ENCODE results near the gene DNAJC18.
"Not testable (repeated sequence)": the region's sequence is repeated elsewhere in the genome, so short reads cannot be mapped to it uniquely, and the experiment has no call there.

Gene DNAJC18

GRCh38 chr5:139425497-139425896 is 13.8 kb downstream of the DNAJC18 start:
- no peak for DNase-seq

- peak; percentile 72 for DNase-seq
These were observed 16.9 kb downstream of the DNAJC18 start for GRCh38 chr5:139422307-139422893.

GRCh38 chr5:139419226-139420192 is 19.8 kb downstream of the DNAJC18 start:
- DNase-seq: no peak

DNA sequence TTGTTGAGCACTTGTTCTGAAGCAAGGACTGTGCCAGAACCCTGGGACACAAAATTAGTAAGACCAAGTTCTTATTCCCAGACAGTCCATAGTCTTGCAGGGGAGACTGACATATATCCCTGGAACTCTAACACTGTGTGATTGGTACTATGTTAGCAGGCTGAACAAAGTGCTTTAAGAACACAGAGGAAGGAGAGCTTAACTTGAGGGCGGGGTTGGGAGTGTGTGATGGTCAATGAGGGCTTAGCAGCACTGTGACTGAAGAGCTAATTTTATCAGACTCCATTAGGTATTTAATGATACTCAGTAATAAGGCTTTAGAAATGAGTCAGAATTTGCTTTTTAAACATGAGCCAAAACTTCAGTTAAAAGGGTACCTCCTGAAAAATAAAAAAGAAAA is 20.5 kb downstream of the DNAJC18 start:
- DNase-seq: no peak

- DNase-seq: no peak
These were observed 22.1 kb downstream of the DNAJC18 start for GRCh38 chr5:139417214-139417613.

DNA sequence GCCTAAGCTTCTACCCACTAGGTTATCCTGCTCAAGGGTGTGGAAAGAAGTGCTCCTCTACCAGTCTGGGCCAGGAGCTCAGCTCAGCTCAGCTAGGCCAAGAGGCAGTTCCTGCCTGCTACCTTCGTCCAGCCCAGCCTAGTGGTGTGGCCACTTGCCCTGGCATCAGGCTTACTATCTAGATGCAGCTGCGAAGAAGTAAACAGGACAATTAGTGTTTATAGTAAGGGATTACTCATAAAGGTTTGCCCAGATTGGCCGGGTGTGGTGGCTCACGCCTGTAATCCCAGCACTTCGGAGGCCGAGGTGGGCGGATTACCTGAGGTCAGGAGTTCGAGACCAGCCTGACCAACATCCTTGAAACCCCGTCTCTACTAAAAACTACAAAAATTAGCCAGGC is 22.7 kb downstream of the DNAJC18 start:
- no peak for DNase-seq

- no peak for DNase-seq
These were observed 23.5 kb downstream of the DNAJC18 start for GRCh38 chr5:139415869-139416268.

GRCh38 chr5:139415221-139415861 is 24.0 kb downstream of the DNAJC18 start:
- DNase-seq: no peak

DNA sequence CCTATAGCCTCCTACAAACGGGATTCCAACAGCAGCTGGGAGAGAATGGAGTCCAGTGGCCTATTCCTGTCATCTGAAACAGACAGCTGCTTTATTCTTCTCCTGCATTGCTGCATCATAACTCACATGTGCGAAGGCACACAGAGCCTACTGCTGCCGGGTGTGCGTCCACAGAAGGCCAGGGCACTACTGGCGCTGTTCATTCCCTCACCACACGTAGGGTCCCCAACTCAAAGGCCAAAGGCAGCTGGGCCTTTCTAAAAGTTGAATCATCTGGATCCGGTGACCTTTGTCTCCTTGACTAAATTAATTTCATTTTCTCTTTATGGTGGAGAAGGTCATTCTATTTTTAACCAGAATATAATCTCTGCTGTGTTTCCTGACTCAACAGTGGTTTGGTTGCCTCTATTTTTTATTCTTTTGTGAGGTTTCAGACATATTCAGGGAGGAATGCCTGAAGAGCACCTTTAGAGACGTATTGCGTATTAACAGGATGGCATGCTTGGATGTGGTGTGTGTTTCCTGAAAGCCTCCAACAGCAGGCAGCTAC is 24.7 kb downstream of the DNAJC18 start:
- DNase-seq: no peak

DNA sequence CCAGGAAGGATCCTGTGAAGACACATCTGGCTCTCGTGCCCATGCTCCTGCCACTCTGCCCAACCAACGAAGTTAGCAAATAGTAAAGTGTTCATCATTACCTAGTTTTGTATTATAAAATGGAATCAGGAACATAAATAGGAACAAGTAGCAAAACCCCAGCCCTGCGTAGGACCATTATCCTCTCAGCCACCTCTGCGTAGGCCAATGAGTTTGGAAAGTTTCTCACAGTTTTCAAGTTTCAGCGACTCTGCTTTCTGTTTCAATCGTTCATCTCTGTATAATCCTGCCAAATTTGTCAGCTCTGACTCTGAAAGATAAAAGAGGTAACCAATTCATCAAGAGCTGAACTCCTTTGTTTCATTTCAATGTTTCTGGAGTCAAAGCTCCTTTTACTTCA is 25.4 kb downstream of the DNAJC18 start:
- DNase-seq: no peak

DNA sequence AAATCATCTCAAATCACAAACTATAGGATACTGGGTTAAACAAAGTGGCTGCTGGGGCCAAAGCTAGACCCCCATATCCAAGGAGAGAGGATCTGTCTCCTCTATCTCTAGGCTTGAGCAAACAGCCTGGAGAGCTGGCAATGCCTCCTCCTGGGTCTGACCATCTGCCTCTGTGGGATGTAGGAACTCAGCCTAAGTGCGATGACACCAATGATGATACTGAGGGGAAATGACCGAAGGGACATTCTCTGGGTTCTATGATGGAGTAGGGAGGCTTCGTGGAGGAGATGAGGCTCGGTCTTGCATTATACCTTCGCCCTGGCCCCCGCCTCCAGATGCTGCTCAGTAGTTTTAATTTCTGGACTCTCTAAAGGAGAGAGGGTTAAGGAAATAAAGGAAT is 26.2 kb downstream of the DNAJC18 start:
- DNase-seq: no peak

GRCh38 chr5:139410993-139411828 is 28.1 kb downstream of the DNAJC18 start:
- DNase-seq: no peak

DNA sequence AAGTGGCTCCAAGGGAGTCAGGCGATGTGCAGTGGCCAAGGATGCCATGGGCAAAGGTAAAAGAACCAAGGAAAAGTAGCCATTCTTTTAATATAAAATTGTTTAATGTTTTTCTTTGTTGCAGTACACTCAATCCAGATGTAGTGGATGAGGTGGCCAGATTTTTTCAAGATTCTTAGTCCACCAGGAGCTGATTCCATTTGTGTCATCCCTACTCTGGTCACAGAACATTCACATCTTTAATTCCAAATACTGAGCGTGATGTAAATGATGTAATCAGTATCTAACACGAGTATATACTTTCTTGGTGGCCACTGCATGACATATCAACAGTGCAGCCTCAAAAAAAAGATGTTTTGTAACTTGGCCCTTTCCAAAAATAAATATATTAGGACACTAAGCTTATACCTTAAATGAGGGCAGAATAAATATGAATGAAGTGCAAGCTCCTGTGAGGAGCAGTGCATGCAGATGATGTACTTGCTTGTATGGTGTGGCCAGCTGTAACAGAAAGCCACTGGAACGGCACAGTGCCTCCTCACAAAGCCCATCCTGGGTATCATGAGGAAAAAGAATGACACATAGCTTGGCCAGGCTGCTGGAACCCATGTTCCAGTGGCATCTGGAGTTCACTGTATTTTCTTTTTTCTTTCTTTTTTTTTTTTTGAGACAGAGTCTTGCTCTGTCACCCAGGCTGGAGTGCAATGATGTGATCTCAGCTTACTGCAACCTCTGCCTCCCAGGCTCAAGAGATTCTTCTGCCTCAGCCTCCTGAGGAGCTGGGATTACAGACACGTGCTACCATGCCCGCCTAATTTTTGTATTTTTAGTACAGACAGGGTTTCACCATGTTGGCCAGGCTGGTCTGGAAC is 29.0 kb downstream of the DNAJC18 start:
- no peak for DNase-seq

DNA sequence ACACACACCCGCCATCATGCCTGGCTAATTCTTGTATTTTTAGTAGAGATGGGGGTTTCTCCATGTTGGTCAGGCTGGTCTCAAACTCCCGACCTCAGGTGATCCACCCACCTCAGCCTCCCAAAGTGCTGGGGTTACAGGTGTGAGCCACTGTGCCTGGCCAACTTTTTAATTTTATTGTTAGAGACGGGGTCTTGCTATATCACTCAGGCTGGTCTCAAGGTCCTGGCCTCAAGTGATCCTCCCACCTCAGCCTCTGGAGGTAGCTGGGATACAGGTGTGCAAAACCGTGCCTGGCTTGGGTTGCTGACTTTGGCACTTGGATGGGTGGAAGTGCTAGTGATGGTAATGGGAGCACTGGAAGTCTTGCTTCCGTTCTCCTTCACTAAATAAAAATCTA is 30.2 kb downstream of the DNAJC18 start:
- not testable (repeated sequence) for DNase-seq

DNA sequence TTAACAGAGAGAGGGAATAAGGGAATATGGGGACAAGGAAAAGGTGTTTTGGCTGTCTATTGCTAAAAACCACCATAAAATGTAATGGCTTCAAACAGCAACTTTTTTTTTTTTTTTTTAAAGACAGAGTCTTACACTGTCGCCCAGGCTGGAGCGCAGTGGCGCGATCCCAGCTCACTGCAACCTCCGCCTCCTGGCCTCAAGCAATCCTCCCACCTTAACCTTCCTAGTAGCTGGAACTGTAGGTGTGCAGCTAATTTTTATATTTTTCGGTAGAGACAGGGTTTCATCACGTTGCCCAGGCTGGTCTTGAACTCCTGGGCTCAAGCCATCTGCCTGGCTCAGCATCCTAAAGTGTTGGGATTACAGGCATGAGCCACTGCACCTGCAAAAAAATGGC is 31.1 kb downstream of the DNAJC18 start:
- no peak for DNase-seq

DNA sequence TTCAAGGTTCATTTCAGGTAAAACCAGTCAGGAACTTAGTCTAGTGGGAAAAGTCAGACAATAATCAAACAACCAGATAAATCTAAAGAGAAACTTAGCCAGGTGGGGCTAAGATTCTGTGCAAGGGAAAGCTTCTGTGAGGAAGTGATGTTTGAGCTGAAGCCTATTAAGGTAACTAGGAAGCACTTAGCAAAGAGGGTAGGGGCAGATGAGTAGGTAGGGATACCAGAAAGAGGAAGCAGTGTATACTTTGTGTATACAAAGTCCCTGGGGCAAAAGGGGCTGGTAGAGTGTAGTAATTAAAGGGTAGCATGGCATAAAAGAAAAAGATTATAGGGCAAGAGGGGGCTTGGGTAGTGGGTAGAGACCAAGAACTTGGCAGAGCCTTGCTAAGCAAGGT is 31.8 kb downstream of the DNAJC18 start:
- no peak for DNase-seq

GRCh38 chr5:139406963-139407362 is 32.4 kb downstream of the DNAJC18 start:
- no peak for DNase-seq

DNA sequence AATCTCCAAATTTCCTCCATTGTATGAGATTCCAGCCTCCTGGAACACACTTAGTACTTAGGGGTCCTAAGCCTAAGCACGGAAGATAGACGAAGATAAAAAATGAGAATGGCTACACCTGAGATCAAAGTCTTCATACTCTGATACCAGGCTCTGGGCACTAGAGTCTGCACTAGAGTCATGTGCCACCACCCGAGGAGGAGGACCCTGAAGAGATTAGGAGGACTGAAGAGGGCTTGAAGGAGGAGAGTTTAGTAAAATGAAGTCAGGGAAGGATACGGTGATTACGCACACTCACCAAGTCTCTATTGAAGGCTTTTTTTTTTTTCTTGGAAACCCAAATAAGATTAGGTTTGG is 34.9 kb downstream of the DNAJC18 start:
- DNase-seq: no peak

DNA sequence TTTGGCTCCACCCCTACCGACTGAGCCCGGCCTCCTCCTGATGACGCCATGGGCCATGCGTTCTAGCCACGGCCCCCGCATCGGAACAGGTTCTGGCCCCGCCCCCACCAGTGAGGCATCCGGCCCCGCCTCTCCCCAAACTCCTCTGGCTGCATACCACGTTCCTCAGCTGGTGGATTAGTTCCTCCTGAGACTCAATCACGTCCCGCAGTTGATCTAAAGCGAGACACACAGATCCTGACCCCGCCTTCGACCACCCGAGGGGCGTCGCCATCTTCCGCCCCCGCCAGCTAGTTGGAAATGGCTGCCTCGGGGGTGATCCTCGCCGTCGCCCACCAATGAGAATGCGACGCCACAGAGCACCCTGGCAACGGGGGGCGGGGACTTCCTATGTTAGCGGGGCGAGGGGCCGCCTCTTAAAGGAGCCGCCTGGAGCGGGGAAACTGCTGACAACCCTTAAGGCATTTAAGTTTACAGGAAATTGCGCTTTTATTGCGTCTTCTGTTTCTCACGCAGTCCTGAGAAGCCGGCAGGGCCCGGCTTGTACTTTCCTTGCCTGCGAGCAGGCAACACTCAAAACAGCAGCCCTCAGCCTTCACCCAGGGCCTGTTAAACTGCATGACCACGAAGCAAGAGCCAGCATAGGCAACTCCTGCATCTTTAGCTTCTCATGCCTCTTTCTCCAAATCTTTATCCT is 35.4 kb downstream of the DNAJC18 start, which contains the start of gene SPATA24:
TSS of gene SPATA24 (minus strand) at position 303 of the 697 bp plus-strand sequence. CDS start at position 274, 29 bp downstream.
- DNase-seq: peak; percentile 98

GRCh38 chr5:139403418-139403786 is 35.9 kb downstream of the DNAJC18 start:
- DNase-seq: no peak
